Transverse colon (tissue), 4 donors: ENCODE results near the gene CIRBP. TPM values are rescaled to one million over a fixed set of nuclear protein-coding genes. Genes with fewer than 3 reads are reported as not detected.

ENCODE experiments used
- DNase-seq: peaks from one replicate; pipeline ENCODE4 v3.0.0-alpha.2; 2019
- H3K27ac ChIP-seq, 4 donors: fragments of 200-600 bp; sonication (generic); 2 replicates each; pipeline ENCODE4 v1.5.1; 2016 to 2018; ENCODE audit warnings: inconsistent platforms in 4 of 4
- H3K27me3 ChIP-seq: fragments of 200-600 bp; sonication (generic); 2 replicates; pipeline ENCODE4 v1.5.1; 2017; ENCODE audit warnings: inconsistent platforms
- H3K36me3 ChIP-seq, 4 donors: fragments of 200-600 bp; sonication (generic); 2 replicates each; pipeline ENCODE4 v1.5.1; 2017 to 2019; ENCODE audit warnings: inconsistent platforms in 4 of 4
- H3K4me1 ChIP-seq, 4 donors: fragments of 200-600 bp; sonication (generic); 2 replicates each; pipeline ENCODE4 v1.5.1; 2017 to 2020; ENCODE audit warnings: inconsistent platforms in 4 of 4
- H3K4me3 ChIP-seq, 4 donors: fragments of 200-600 bp; sonication (generic); 1 replicate in 1 of 4; 2 replicates in 3 of 4; pipeline versions ENCODE4 v1.5.1 to v1.6.1; 2017 to 2019; ENCODE audit warnings: inconsistent platforms in 4 of 4
- H3K9me3 ChIP-seq, 2 donors: fragments of 200-600 bp; sonication (generic); 2 replicates each; pipeline ENCODE4 v1.5.1; 2017 to 2019; ENCODE audit warnings: inconsistent platforms in 2 of 2
- EP300 ChIP-seq: sonication (generic); formaldehyde crosslinking; IDR thresholded peaks from one replicate; pipeline ENCODE4 v1.6.1; 2017; ENCODE audit warnings: antibody characterized with exemption, low read depth
- POLR2A ChIP-seq: fragments of 450-650 bp; IDR thresholded peaks from one replicate; pipeline ENCODE4 v1.6.1; 2016; ENCODE audit warnings: antibody characterized with exemption, mild to moderate bottlenecking, moderate library complexity
- POLR2AphosphoS5 ChIP-seq, 3 donors: sonication (generic); formaldehyde crosslinking; IDR thresholded peaks; one replicate each; pipeline ENCODE4 v1.6.1; 2016; ENCODE audit warnings: antibody characterized with exemption in 3 of 3
- WGBS, 2 donors: methylation state at CpG; one replicate each; pipeline ENCODE4 v1.1.5; 2018; ENCODE audit warnings: low coverage in 1 of 2; 5-methylcytosine and 5-hydroxymethylcytosine counted together
- in situ Hi-C, 4 donors: fragments of 200-750 bp; cut with MboI; loops; one replicate each; pipeline versions ENCODE4 v1.15.0 to v1.15.1; 2017; ENCODE audit warnings: low sequenced_read_pairs in 3 of 4, low pct_ligation_motif_present in 1 of 4, low pct_unique_long_range_greater_than_20kb in 1 of 4
- intact Hi-C: fragments of 100-400 bp; cut with DNase I; formaldehyde crosslinking; loops from one replicate; pipeline ENCODE4 v1.15.1; 2023; ENCODE audit warnings: low total_unique reads
- total RNA-seq, 4 donors: library from RNA; depleted of rRNA; stranded (reverse); fragments of >200 nt; gene quantifications; one replicate each; pipeline ENCODE4 v1.1.0, GENCODE V29; 2016
- TF ChIP-seq, protein P1 (sequence below), 5 experiments: fragments of 200-600 bp in 3 of 5; fragments of 450-650 bp in 2 of 5; sonication (generic) in 3 of 5; IDR thresholded peaks; 1 replicate in 2 of 5; 2 replicates in 3 of 5; pipeline ENCODE4 v1.5.1; 2016 to 2017; ENCODE audit warnings: antibody characterized with exemption in 5 of 5, inconsistent platforms in 3 of 5, mild to moderate bottlenecking in 2 of 5, moderate library complexity in 1 of 5

The CIRBP gene
- total RNA-seq, 4 donors from 2014 or later: 431 to 488 (median 460) TPM

DNA sequence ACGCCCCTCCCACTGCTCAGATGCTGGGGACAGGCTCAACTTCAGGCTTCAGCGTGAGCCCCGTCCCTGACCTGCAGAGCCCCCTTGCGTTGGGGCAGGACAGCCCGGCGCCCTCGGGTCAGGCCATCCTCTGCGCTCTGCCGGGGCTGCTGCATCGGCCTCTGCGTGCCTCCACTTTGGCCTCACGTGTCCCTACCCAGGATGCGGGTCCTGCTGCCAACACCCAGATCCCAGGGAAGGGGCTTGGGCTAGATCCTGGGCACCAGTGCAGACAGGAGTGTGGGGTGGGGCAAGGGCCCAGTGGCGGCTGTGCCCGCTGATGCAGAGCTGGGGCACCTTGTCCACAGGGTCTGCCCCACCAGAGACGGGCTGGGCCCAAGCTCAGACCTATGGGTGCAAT lies 44.3 kb upstream of the CIRBP start:
- 87% methylated on average over 12 of the region's 16 CpGs; no CpG with 5 or more reads in 1 of the 2 donors for WGBS, 2 donors
- H3K4me1 ChIP-seq: peaks cover 0 to 10% (median 1%) of the 10 kb centered on the region in 4 donors
- no peaks in the 10 kb centered on the region for H3K27me3 ChIP-seq
- H3K9me3 ChIP-seq: no peaks in the 10 kb centered on the region
- no peak for DNase-seq
- TF ChIP-seq POLR2A (no peak), POLR2AphosphoS5 (IDR thresholded peaks at IDR 0.05) (no peak), EP300 (no peak)
- TF ChIP-seq, protein P1, sequence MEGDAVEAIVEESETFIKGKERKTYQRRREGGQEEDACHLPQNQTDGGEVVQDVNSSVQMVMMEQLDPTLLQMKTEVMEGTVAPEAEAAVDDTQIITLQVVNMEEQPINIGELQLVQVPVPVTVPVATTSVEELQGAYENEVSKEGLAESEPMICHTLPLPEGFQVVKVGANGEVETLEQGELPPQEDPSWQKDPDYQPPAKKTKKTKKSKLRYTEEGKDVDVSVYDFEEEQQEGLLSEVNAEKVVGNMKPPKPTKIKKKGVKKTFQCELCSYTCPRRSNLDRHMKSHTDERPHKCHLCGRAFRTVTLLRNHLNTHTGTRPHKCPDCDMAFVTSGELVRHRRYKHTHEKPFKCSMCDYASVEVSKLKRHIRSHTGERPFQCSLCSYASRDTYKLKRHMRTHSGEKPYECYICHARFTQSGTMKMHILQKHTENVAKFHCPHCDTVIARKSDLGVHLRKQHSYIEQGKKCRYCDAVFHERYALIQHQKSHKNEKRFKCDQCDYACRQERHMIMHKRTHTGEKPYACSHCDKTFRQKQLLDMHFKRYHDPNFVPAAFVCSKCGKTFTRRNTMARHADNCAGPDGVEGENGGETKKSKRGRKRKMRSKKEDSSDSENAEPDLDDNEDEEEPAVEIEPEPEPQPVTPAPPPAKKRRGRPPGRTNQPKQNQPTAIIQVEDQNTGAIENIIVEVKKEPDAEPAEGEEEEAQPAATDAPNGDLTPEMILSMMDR (IDR thresholded peaks at IDR 0.05): no peak
- in situ Hi-C loops (no loop called here), intact Hi-C loops (no loop called here)
- H3K36me3 ChIP-seq: peaks cover 0 to 30% (median 6%) of the 10 kb centered on the region in 4 donors
- H3K4me3 ChIP-seq: no peak overlapping the region
- no peak overlapping the region for H3K27ac ChIP-seq

GRCh38 chr19:1225440-1226226 lies 43.5 kb upstream of the CIRBP start:
- H3K36me3 ChIP-seq: peaks cover 0 to 25% (median 6%) of the 10 kb centered on the region in 4 donors
- intact Hi-C loops: no loop called here

GRCh38 chr19:1226227-1226518 lies 43.0 kb upstream of the CIRBP start:
- peaks cover 0 to 20% (median 6%) of the 10 kb centered on the region in 4 donors for H3K36me3 ChIP-seq
- H3K27me3 ChIP-seq: no peaks in the 10 kb centered on the region
- H3K27ac ChIP-seq: no peak overlapping the region
- intact Hi-C loops (no loop called here), in situ Hi-C loops (no loop called here)
- no peak for DNase-seq
- no peaks in the 10 kb centered on the region for H3K9me3 ChIP-seq
- H3K4me1 ChIP-seq: peaks cover 0 to 10% (median 1%) of the 10 kb centered on the region in 4 donors
- WGBS, 2 donors: 96% methylated on average over 11 of the region's 11 CpGs; no CpG with 5 or more reads in 1 of the 2 donors
- TF ChIP-seq POLR2A: no peak
- no peak for TF ChIP-seq EP300
- no peak for TF ChIP-seq POLR2AphosphoS5 (IDR thresholded peaks at IDR 0.05)
- TF ChIP-seq, protein P1 (IDR thresholded peaks at IDR 0.05): no peak
- H3K4me3 ChIP-seq: no peak overlapping the region

More at GRCh38 chr19:1225440-1226226, 43.5 kb upstream of the CIRBP start:
- Histone ChIP-seq H3K27ac (no peak overlapping the region), H3K4me1 (peaks cover 0 to 10% (median 1%) of the 10 kb centered on the region in 4 donors), H3K27me3 (no peaks in the 10 kb centered on the region), H3K4me3 (no peak overlapping the region), H3K9me3 (no peaks in the 10 kb centered on the region)
- in situ Hi-C loops: no loop called here
- no peak for DNase-seq
- no peak for TF ChIP-seq POLR2A
- TF ChIP-seq EP300: no peak
- TF ChIP-seq, protein P1 (IDR thresholded peaks at IDR 0.05): no peak
- no peak for TF ChIP-seq POLR2AphosphoS5 (IDR thresholded peaks at IDR 0.05)
- WGBS, 2 donors: 84% methylated on average over 17 of the region's 29 CpGs; no CpG with 5 or more reads in 1 of the 2 donors

DNA sequence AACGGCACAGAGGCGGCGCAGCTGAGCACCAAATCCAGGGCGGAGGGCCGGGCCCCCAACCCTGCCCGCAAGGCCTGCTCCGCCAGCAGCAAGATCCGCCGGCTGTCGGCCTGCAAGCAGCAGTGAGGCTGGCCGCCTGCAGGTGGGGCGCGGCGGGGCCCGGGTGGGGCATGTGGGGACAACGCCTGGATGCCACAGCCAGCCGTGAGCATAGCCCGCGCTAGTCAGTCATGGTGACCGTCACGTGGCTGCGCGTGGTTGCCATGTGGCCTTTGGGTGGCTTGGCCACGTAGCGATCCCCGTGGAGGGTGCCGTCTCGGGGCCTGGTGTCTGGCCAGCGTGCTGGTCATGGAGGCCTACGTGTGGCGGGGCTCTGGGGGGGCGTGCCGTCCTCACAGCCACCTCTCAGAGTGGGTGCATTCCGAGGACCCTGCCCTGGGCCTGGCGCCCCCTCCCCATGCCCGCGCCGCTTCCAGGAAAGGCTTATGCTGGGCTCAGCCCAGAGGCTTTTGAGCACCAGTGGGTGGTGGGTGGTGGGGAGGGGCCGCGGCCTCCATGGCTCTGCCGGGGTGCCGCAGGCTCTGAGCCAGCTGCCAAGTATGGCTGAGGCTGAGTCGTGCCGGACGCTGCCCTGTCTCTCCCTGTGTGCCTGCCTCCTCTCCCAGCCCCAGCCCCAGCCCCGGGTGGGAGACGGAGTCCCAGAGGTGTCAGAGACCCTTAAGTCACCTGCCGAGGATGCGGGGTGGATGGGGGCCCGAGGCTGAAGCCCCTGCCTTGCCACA lies 42.4 kb upstream of the CIRBP start:
- 91% methylated on average over 30 of the region's 50 CpGs; no CpG with 5 or more reads in 1 of the 2 donors for WGBS, 2 donors
- H3K27me3 ChIP-seq: no peaks in the 10 kb centered on the region
- H3K4me3 ChIP-seq: no peak overlapping the region
- no peak overlapping the region for H3K27ac ChIP-seq
- intact Hi-C loops: no loop called here
- H3K36me3 ChIP-seq: peaks cover 0 to 20% (median 6%) of the 10 kb centered on the region in 4 donors
- in situ Hi-C loops: no loop called here
- TF ChIP-seq, protein P1 (IDR thresholded peaks at IDR 0.05): no peak
- no peak for TF ChIP-seq POLR2AphosphoS5 (IDR thresholded peaks at IDR 0.05)
- no peak for TF ChIP-seq POLR2A
- no peak for TF ChIP-seq EP300
- no peak for DNase-seq
- no peaks in the 10 kb centered on the region for H3K9me3 ChIP-seq
- H3K4me1 ChIP-seq: peaks cover 0 to 8% (median under 1%) of the 10 kb centered on the region in 4 donors
